Pancreas (tissue), 10 donors: ENCODE results near the gene HIC1. TPM values are rescaled to one million over a fixed set of nuclear protein-coding genes. Genes with fewer than 3 reads are reported as not detected.

ENCODE experiments used
- ATAC-seq, 4 donors: fragments of 200-7000 bp; cut with Tn5 transposase; one replicate each; pipeline versions ENCODE4 v1.8.0 to v1.9.1; 2020; ENCODE audit warnings: mild to moderate bottlenecking in 4 of 4, moderate library complexity in 4 of 4
- DNase-seq, 6 donors: peaks; one replicate each; pipeline ENCODE4 v3.0.0-alpha.2; 2020
- FAIRE-seq: peaks from 2 replicates; lab custom pipeline; 2012; peaks lifted over from hg19 to GRCh38; lab: Jason Lieb, UNC
- H3K27ac ChIP-seq, 4 donors: fragments of 200-600 bp; sonication (generic); 1 replicate in 3 of 4; 2 replicates in 1 of 4; pipeline versions ENCODE4 v1.5.0 to v1.8.0; 2020
- H3K27me3 ChIP-seq, 4 donors: fragments of 200-600 bp; one replicate each; pipeline ENCODE4 v1.8.0; 2021
- H3K36me3 ChIP-seq, 3 donors: fragments of 200-600 bp; sonication (generic) in 1 of 3; one replicate each; pipeline versions ENCODE4 v1.5.0 to v1.8.0; 2020 to 2021
- H3K4me1 ChIP-seq, 3 donors: fragments of 200-600 bp; one replicate each; pipeline ENCODE4 v1.8.0; 2021
- H3K4me3 ChIP-seq, 4 donors: fragments of 200-600 bp; sonication (generic) in 2 of 4; one replicate each; pipeline versions ENCODE4 v1.5.0 to v1.8.0; 2020 to 2021
- H3K9me3 ChIP-seq, 4 donors: fragments of 200-600 bp; one replicate each; pipeline ENCODE4 v1.8.0; 2021
- CTCF ChIP-seq, 4 donors: fragments of 200-600 bp; sonication (generic) in 3 of 4; IDR thresholded peaks; one replicate each; pipeline versions ENCODE4 v1.5.0 to v1.8.0; 2021; ENCODE audit warnings: antibody characterized with exemption in 4 of 4
- WGBS, 2 donors: extraction: QIAGEN DNeasy Blood & Tissue Kit; methylation state at CpG; one replicate each; pipeline ENCODE4 v1.1.7; 2013; 5-methylcytosine and 5-hydroxymethylcytosine counted together
- intact Hi-C, 3 donors: fragments of 100-400 bp; cut with DNase I; formaldehyde crosslinking; loops; one replicate each; pipeline versions ENCODE4 v1.11.1 to v1.14.2; 2022
- polyA plus RNA-seq, 2 donors: library from polyadenylated mRNA; stranded (reverse); fragments of 200-250 nt; gene quantifications; one replicate each; pipeline ENCODE4 v1.2.3, GENCODE V29; 2013
- total RNA-seq, 6 donors: library from RNA; stranded (reverse); fragmentation: NEBNext Ultra II Directional in 4 of 6; extraction: Animal tissue kit (Norgen Biotek cat#: 25700) in 4 of 6; gene quantifications; one replicate each; pipeline versions ENCODE4 v1.2.1 to v1.2.4, GENCODE V29; 2021 to 2023
- donor health status: healthy with polysubstance abuse.
- donor health status: DM: no; HTN: no; CAD: no; lungs with moderate emphysema.
- donor health status: DM: no; HTN: no; CAD: no.
- donor health status: control.
- donor health status: control.
- donor health status: Bipolar disorder and iron deficiency.
- donor health status: DM: yes; HTN: yes; CAD: no.
- donor health status: DM: no; HTN: no; CAD: no.
- donor health status: DM: no; HTN: no; CAD: no.
- donor health status: DM: yes; HTN: yes; CAD: no.

Gene HIC1
- total and polyA plus RNA-seq, 8 donors: 1.0 to 15.8 (median 3.4) TPM

- FAIRE-seq: no peak
- H3K4me1 ChIP-seq: peaks cover 0 to 18% (median 3%) of the 10 kb centered on the region in 3 donors
These were observed 28.7 kb downstream of the HIC1 start for GRCh38 chr17:2083613-2084035.

GRCh38 chr17:2084036-2084765, 29.3 kb downstream of the HIC1 start:
- Histone ChIP-seq H3K27me3 (no peaks in the 10 kb centered on the region), H3K27ac (peak overlapping the region; percentile 31 to 81 (median 56)), H3K4me3 (no peak overlapping the region), H3K4me1 (peaks cover 0 to 23% (median 3%) of the 10 kb centered on the region in 3 donors), H3K9me3 (no peaks in the 10 kb centered on the region), H3K36me3 (peaks cover 0 to 13% (median 0%) of the 10 kb centered on the region in 3 donors)
- intact Hi-C loops: no loop called here
- ATAC-seq (peak; percentile 11 to 36 (median 28)), FAIRE-seq (no peak), DNase-seq (no peak)
- WGBS, 2 donors: 80 to 81% methylated on average over 8 of the region's 8 CpGs
- no peak for TF ChIP-seq CTCF (IDR thresholded peaks at IDR 0.05)

More at GRCh38 chr17:2083613-2084035, 28.7 kb downstream of the HIC1 start:
- TF ChIP-seq CTCF (IDR thresholded peaks at IDR 0.05): no peak
- Histone ChIP-seq H3K4me3 (no peak overlapping the region), H3K27ac (peak overlapping the region; percentile 31 to 81 (median 56)), H3K27me3 (no peaks in the 10 kb centered on the region), H3K36me3 (peaks cover 0 to 13% (median 0%) of the 10 kb centered on the region in 3 donors), H3K9me3 (no peaks in the 10 kb centered on the region)
- intact Hi-C loops: no loop called here
- WGBS, 2 donors: 51 to 55% methylated on average over 7 of the region's 7 CpGs
- DNase-seq (peak in 1 of 6 donors; percentile 59), ATAC-seq (peak; percentile 46 to 74 (median 64))

DNA sequence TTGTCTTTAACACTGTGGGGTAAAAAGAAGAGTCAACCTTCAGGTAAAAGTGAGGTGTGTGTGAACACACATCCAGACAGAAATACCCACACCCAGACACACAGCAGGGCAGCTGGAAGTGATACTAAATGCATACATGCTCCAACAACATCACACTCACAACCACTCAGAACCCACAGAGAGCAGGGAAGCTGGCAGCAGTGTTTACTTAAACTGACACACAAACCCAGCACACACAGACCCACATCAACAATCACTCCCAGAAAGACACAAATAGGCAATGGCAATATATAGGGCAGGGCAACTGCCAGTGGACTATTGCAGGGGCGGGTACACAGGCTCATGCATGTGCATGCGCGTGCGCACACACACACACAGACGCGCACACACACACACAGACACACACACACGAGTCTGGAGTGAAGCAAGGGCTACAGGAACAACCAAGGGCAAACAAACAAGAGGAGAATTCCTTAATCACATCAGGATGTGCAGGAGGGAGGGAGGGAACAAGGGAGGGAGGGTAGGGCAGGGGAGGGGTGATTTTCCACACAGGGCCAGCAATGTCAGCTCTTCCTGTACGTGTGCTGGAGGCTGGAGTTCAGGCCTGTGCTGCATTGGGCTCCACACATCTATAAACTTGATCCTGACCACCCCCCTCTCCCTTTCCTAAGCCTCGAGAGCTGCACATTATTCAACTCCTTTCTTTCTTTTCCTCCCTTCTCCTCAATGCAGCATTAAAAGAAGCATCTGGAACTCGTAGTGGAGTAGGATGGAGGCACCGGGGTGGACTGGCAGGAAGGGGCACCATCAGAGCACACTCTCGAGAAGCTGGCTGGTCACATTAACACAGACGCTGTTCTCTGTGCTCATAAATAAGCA, 30.1 kb downstream of the HIC1 start:
- intact Hi-C loops: no loop called here
- 78 to 82% methylated on average over 13 of the region's 13 CpGs for WGBS, 2 donors
- FAIRE-seq: no peak

DNA sequence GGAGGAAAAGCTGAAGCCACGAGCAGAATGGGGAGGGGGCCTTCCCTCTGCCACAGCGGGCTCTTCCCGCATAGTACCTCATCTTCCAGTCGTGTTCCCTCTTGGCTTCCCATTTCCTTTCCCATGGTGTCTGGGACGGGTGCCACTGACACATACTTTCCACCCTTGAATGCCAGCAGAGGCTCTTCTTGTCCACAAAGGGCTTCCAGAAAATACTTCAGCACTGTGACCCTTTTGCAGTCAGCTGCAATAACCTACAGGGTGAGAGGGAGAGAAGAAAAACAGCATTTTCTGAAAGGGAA, 30.7 kb downstream of the HIC1 start:
- FAIRE-seq (no peak), DNase-seq (no peak), ATAC-seq (no peak)
- Histone ChIP-seq H3K4me3 (no peak overlapping the region), H3K27me3 (no peaks in the 10 kb centered on the region), H3K4me1 (peaks cover 0 to 23% (median 3%) of the 10 kb centered on the region in 3 donors), H3K9me3 (no peaks in the 10 kb centered on the region), H3K36me3 (peaks cover 0 to 13% (median 0%) of the 10 kb centered on the region in 3 donors), H3K27ac (peak overlapping the region in 2 of 4 donors; percentile 60 to 81)
- TF ChIP-seq CTCF (IDR thresholded peaks at IDR 0.05): no peak
- 61 to 78% methylated on average over 5 of the region's 5 CpGs for WGBS, 2 donors
- intact Hi-C loops: no loop called here

More for the DNA sequence above, 30.1 kb downstream of the HIC1 start:
- Histone ChIP-seq H3K4me1 (peaks cover 0 to 23% (median 3%) of the 10 kb centered on the region in 3 donors), H3K27me3 (no peaks in the 10 kb centered on the region), H3K4me3 (no peak overlapping the region), H3K9me3 (no peaks in the 10 kb centered on the region), H3K36me3 (peaks cover 0 to 13% (median 0%) of the 10 kb centered on the region in 3 donors), H3K27ac (peak overlapping the region in 2 of 4 donors; percentile 69 to 81)
- ATAC-seq (peak in 3 of 4 donors; percentile 6 to 38 (median 31)), DNase-seq (no peak)
- no peak for TF ChIP-seq CTCF (IDR thresholded peaks at IDR 0.05)
